ENCODE measurements around the gene TMEM161A. TPM values are rescaled to one million over a fixed set of nuclear protein-coding genes. Genes with fewer than 3 reads are reported as not detected.

TMEM161A gene
- total RNA-seq, 1 experiment from 2014 or later, result 76.0 TPM

GRCh38 chr19:19111136-19111835 is 27.0 kb downstream of the TMEM161A start:
- RAD21 ChIA-PET (ENCODE audit: low non-redundant PET in 1 of 2, low total read pairs in 2 of 2, uncharacterized antibody in 2 of 2, unreplicated experiment in 2 of 2), result no interaction called here
- CTCF ChIA-PET, result no interaction called here
- TF ChIP-seq FOSL1 (IDR thresholded peaks at IDR 0.05; ENCODE audit: low read depth) (no peak), EZH2phosphoT487 (IDR thresholded peaks at IDR 0.05; ENCODE audit: borderline replicate concordance) (no peak)
- Histone ChIP-seq H3K79me2 (ENCODE audit: insufficient read depth, low read length) (no peaks in the 10 kb centered on the region), H4K20me1 (ENCODE audit: insufficient read depth) (no peaks in the 10 kb centered on the region), H3K27me3 (ENCODE audit: insufficient read depth, low read length) (no peaks in the 10 kb centered on the region), H3K4me1 (ENCODE audit: control insufficient read depth in 1 of 2, insufficient read depth in 2 of 2, low read length in 2 of 2) (peaks cover 14 to 27% of the 10 kb centered on the region in 2 experiments), H3K36me3 (ENCODE audit: control insufficient read depth in 1 of 2, insufficient read depth in 2 of 2, low read length in 2 of 2) (no peaks in the 10 kb centered on the region), H3K9me2 (ENCODE audit: insufficient read depth) (no peaks in the 10 kb centered on the region), H3K27ac (ENCODE audit: low read depth, low read length) (no peak overlapping the region), H3K9me3 (ENCODE audit: control insufficient read depth in 1 of 2, insufficient read depth in 1 of 2, low read depth in 1 of 2, low read length in 2 of 2) (no peaks in the 10 kb centered on the region), H3K4me2 (ENCODE audit: low read length) (no peak overlapping the region), H3K4me3 (replicated peaks in 1 of 2; ENCODE audit: low read depth in 1 of 2, low read length in 2 of 2) (no peak overlapping the region), H2AFZ (ENCODE audit: low read depth, low read length, poor library complexity, severe bottlenecking) (no peak overlapping the region), H3K9ac (ENCODE audit: low read length) (no peak overlapping the region)
- BruUV-seq (replicated peaks), result no TSS peak
- no peak for DNase-seq (ENCODE audit: low read depth, low spot score)
- ATAC-seq, result no peak
- intact Hi-C loops (cut with micrococcal nuclease), result no loop called here
- POLR2A ChIA-PET, result interaction anchor here (0.6 kb wide), 1 partner anchor 22 kb away, joined by 3 read pairs; no protein-coding TSS in a partner anchor

GRCh38 chr19:19110410-19111135 is 27.7 kb downstream of the TMEM161A start:
- Histone ChIP-seq H3K4me3 (replicated peaks in 1 of 2; ENCODE audit: low read depth in 1 of 2, low read length in 2 of 2) (no peak overlapping the region), H3K27me3 (ENCODE audit: insufficient read depth, low read length) (no peaks in the 10 kb centered on the region), H3K4me1 (ENCODE audit: control insufficient read depth in 1 of 2, insufficient read depth in 2 of 2, low read length in 2 of 2) (peaks cover 21 to 34% of the 10 kb centered on the region in 2 experiments), H3K9me3 (ENCODE audit: control insufficient read depth in 1 of 2, insufficient read depth in 1 of 2, low read depth in 1 of 2, low read length in 2 of 2) (no peaks in the 10 kb centered on the region), H2AFZ (ENCODE audit: low read depth, low read length, poor library complexity, severe bottlenecking) (no peak overlapping the region), H3K36me3 (ENCODE audit: control insufficient read depth in 1 of 2, insufficient read depth in 2 of 2, low read length in 2 of 2) (no peaks in the 10 kb centered on the region), H3K27ac (ENCODE audit: low read depth, low read length) (no peak overlapping the region), H4K20me1 (ENCODE audit: insufficient read depth) (no peaks in the 10 kb centered on the region), H3K9ac (ENCODE audit: low read length) (no peak overlapping the region), H3K9me2 (ENCODE audit: insufficient read depth) (no peaks in the 10 kb centered on the region), H3K4me2 (ENCODE audit: low read length) (no peak overlapping the region), H3K79me2 (ENCODE audit: insufficient read depth, low read length) (no peaks in the 10 kb centered on the region)
- intact Hi-C loops (cut with micrococcal nuclease), result no loop called here
- ChIA-PET RAD21 (ENCODE audit: low non-redundant PET in 1 of 2, low total read pairs in 2 of 2, uncharacterized antibody in 2 of 2, unreplicated experiment in 2 of 2) (no interaction called here), POLR2A (interaction anchor here (0.6 kb wide), 1 partner anchor 23 kb away, joined by 3 read pairs; no protein-coding TSS in a partner anchor), CTCF (no interaction called here)
- no peak for ATAC-seq
- DNase-seq (ENCODE audit: low read depth, low spot score), result no peak
- no peak for TF ChIP-seq CEBPB (IDR thresholded peaks at IDR 0.05; ENCODE audit: low read depth)
- no peak for TF ChIP-seq SP1 (IDR thresholded peaks at IDR 0.05; ENCODE audit: low read depth)
- no peak for TF ChIP-seq RAD21 (IDR thresholded peaks at IDR 0.05; ENCODE audit: low read depth)
- no peak for TF ChIP-seq SIN3A (IDR thresholded peaks at IDR 0.05; ENCODE audit: low read depth)
- no peak for TF ChIP-seq EGR1 (IDR thresholded peaks at IDR 0.05; ENCODE audit: low read depth)
- TF ChIP-seq, protein P1, sequence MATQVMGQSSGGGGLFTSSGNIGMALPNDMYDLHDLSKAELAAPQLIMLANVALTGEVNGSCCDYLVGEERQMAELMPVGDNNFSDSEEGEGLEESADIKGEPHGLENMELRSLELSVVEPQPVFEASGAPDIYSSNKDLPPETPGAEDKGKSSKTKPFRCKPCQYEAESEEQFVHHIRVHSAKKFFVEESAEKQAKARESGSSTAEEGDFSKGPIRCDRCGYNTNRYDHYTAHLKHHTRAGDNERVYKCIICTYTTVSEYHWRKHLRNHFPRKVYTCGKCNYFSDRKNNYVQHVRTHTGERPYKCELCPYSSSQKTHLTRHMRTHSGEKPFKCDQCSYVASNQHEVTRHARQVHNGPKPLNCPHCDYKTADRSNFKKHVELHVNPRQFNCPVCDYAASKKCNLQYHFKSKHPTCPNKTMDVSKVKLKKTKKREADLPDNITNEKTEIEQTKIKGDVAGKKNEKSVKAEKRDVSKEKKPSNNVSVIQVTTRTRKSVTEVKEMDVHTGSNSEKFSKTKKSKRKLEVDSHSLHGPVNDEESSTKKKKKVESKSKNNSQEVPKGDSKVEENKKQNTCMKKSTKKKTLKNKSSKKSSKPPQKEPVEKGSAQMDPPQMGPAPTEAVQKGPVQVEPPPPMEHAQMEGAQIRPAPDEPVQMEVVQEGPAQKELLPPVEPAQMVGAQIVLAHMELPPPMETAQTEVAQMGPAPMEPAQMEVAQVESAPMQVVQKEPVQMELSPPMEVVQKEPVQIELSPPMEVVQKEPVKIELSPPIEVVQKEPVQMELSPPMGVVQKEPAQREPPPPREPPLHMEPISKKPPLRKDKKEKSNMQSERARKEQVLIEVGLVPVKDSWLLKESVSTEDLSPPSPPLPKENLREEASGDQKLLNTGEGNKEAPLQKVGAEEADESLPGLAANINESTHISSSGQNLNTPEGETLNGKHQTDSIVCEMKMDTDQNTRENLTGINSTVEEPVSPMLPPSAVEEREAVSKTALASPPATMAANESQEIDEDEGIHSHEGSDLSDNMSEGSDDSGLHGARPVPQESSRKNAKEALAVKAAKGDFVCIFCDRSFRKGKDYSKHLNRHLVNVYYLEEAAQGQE (IDR thresholded peaks at IDR 0.05; ENCODE audit: low read depth), result no peak
- TF ChIP-seq EZH2 (IDR thresholded peaks at IDR 0.05), result no peak
- no peak for TF ChIP-seq CBX3 (IDR thresholded peaks at IDR 0.05; ENCODE audit: low read depth)
- no peak for TF ChIP-seq JUND (IDR thresholded peaks at IDR 0.05)
- BruUV-seq (replicated peaks), result no TSS peak
